NCI-H345 treated with DMSO at 0.1 percent for 48 hours (cell line): Measurements from ENCODE around the gene CPNE4.

Source experiments
- DNase-seq: peaks from one replicate; lab custom pipeline; 2025; ENCODE audit not compliant: unreplicated experiment; lab: John Stamatoyannopoulos, UW

CPNE4 gene

GRCh38 chr3:131747466-131747865 is 287.3 kb downstream of the CPNE4 start:
- no peak for DNase-seq

- no peak for DNase-seq
These were observed 290.0 kb downstream of the CPNE4 start for GRCh38 chr3:131744765-131745164.

GRCh38 chr3:131743126-131743525 is 291.7 kb downstream of the CPNE4 start:
- DNase-seq, result no peak

- no peak for DNase-seq
These were observed 295.6 kb downstream of the CPNE4 start for GRCh38 chr3:131739211-131739610.

GRCh38 chr3:131738095-131738494 is 296.7 kb downstream of the CPNE4 start:
- DNase-seq, result no peak

- no peak for DNase-seq
These were observed 299.3 kb downstream of the CPNE4 start for GRCh38 chr3:131735544-131735943.

- DNase-seq, result no peak
These were observed 299.7 kb downstream of the CPNE4 start for GRCh38 chr3:131735116-131735515.

- DNase-seq, result no peak
These were observed 301.6 kb downstream of the CPNE4 start for GRCh38 chr3:131733086-131733841.

GRCh38 chr3:131731709-131732108 is 303.1 kb downstream of the CPNE4 start:
- no peak for DNase-seq

GRCh38 chr3:131730581-131730980 is 304.2 kb downstream of the CPNE4 start:
- no peak for DNase-seq

- no peak for DNase-seq
These were observed 305.2 kb downstream of the CPNE4 start for GRCh38 chr3:131729643-131730017.

- no peak for DNase-seq
These were observed 305.7 kb downstream of the CPNE4 start for GRCh38 chr3:131728898-131729642.

GRCh38 chr3:131725414-131725813 is 309.4 kb downstream of the CPNE4 start:
- no peak for DNase-seq

GRCh38 chr3:131723343-131723742 is 311.5 kb downstream of the CPNE4 start:
- DNase-seq, result no peak

- no peak for DNase-seq
These were observed 317.3 kb downstream of the CPNE4 start for GRCh38 chr3:131717493-131717892.

- no peak for DNase-seq
These were observed 317.9 kb downstream of the CPNE4 start for GRCh38 chr3:131716943-131717342.

GRCh38 chr3:131716007-131716406 is 318.8 kb downstream of the CPNE4 start:
- DNase-seq, result no peak

- no peak for DNase-seq
These were observed 320.1 kb downstream of the CPNE4 start for GRCh38 chr3:131714585-131715220.

GRCh38 chr3:131713416-131714123 is 321.2 kb downstream of the CPNE4 start:
- no peak for DNase-seq

- no peak for DNase-seq
These were observed 322.2 kb downstream of the CPNE4 start for GRCh38 chr3:131712662-131713061.

- no peak for DNase-seq
These were observed 323.6 kb downstream of the CPNE4 start for GRCh38 chr3:131711114-131711768.
